ENCODE measurements around the gene EMID1. TPM values are rescaled to one million over a fixed set of nuclear protein-coding genes. Genes with fewer than 3 reads are reported as not detected.

The EMID1 gene
- total and polyA plus RNA-seq, 8 donors, result 10.5 to 110 (median 85.9) TPM

- ATAC-seq (no peak), DNase-seq (no peak)
- H3K4me1 ChIP-seq, result no peaks in the 10 kb centered on the region
- TF ChIP-seq, protein P1, sequence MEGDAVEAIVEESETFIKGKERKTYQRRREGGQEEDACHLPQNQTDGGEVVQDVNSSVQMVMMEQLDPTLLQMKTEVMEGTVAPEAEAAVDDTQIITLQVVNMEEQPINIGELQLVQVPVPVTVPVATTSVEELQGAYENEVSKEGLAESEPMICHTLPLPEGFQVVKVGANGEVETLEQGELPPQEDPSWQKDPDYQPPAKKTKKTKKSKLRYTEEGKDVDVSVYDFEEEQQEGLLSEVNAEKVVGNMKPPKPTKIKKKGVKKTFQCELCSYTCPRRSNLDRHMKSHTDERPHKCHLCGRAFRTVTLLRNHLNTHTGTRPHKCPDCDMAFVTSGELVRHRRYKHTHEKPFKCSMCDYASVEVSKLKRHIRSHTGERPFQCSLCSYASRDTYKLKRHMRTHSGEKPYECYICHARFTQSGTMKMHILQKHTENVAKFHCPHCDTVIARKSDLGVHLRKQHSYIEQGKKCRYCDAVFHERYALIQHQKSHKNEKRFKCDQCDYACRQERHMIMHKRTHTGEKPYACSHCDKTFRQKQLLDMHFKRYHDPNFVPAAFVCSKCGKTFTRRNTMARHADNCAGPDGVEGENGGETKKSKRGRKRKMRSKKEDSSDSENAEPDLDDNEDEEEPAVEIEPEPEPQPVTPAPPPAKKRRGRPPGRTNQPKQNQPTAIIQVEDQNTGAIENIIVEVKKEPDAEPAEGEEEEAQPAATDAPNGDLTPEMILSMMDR (IDR thresholded peaks at IDR 0.05), result no peak
- no peak overlapping the region for H3K4me3 ChIP-seq
- H3K27me3 ChIP-seq, result no peaks in the 10 kb centered on the region
- intact Hi-C loops (cut with DNase I), result no loop called here
- no peaks in the 10 kb centered on the region for H3K9me3 ChIP-seq
- no peak overlapping the region for H3K27ac ChIP-seq
- H3K36me3 ChIP-seq, result peaks cover 0 to 38% of the 10 kb centered on the region in 2 donors
Observed at GRCh38 chr22:29260031-29260560, 54.4 kb downstream of the EMID1 start.

- ATAC-seq (no peak), DNase-seq (no peak)
- intact Hi-C loops (cut with DNase I), result no loop called here
- Histone ChIP-seq H3K4me3 (no peak overlapping the region), H3K4me1 (no peaks in the 10 kb centered on the region), H3K27me3 (no peaks in the 10 kb centered on the region), H3K36me3 (peaks cover 0 to 43% of the 10 kb centered on the region in 2 donors), H3K9me3 (no peaks in the 10 kb centered on the region), H3K27ac (no peak overlapping the region)
- TF ChIP-seq, protein P1 (IDR thresholded peaks at IDR 0.05), result no peak
Observed at GRCh38 chr22:29260601-29261315, 55.1 kb downstream of the EMID1 start.

- intact Hi-C loops (cut with DNase I), result no loop called here
- H3K27me3 ChIP-seq, result no peaks in the 10 kb centered on the region
- TF ChIP-seq, protein P1 (IDR thresholded peaks at IDR 0.05), result no peak
- H3K9me3 ChIP-seq, result no peaks in the 10 kb centered on the region
- no peak for DNase-seq
- H3K27ac ChIP-seq, result no peak overlapping the region
- H3K36me3 ChIP-seq, result peaks cover 0 to 43% of the 10 kb centered on the region in 2 donors
- H3K4me3 ChIP-seq, result no peak overlapping the region
- no peak for ATAC-seq
- peaks cover 0 to 17% of the 10 kb centered on the region in 2 donors for H3K4me1 ChIP-seq
Observed at GRCh38 chr22:29263791-29264276, 58.1 kb downstream of the EMID1 start.

GRCh38 chr22:29265305-29265704 is 59.6 kb downstream of the EMID1 start:
- H3K36me3 ChIP-seq, result peaks cover 0 to 30% of the 10 kb centered on the region in 2 donors
- no peak overlapping the region for H3K27ac ChIP-seq
- no peak overlapping the region for H3K4me3 ChIP-seq
- intact Hi-C loops (cut with DNase I), result no loop called here
- H3K9me3 ChIP-seq, result no peaks in the 10 kb centered on the region
- TF ChIP-seq, protein P1 (IDR thresholded peaks at IDR 0.05), result no peak
- DNase-seq (no peak), ATAC-seq (no peak)
- no peaks in the 10 kb centered on the region for H3K27me3 ChIP-seq
- peaks cover 10 to 30% of the 10 kb centered on the region in 2 donors for H3K4me1 ChIP-seq

- ATAC-seq (no peak), DNase-seq (no peak)
- H3K27ac ChIP-seq, result peak overlapping the region in 1 of 2 donors; percentile 98
- TF ChIP-seq, protein P1 (IDR thresholded peaks at IDR 0.05), result no peak
- H3K4me3 ChIP-seq, result no peak overlapping the region
- H3K27me3 ChIP-seq, result no peaks in the 10 kb centered on the region
- no peaks in the 10 kb centered on the region for H3K9me3 ChIP-seq
- H3K4me1 ChIP-seq, result peaks cover 17 to 36% of the 10 kb centered on the region in 2 donors
- H3K36me3 ChIP-seq, result peaks cover 0 to 23% of the 10 kb centered on the region in 2 donors
- intact Hi-C loops (cut with DNase I), result no loop called here
Observed at GRCh38 chr22:29265929-29266328, 60.2 kb downstream of the EMID1 start.
